SK-N-SH (cell line): ENCODE data around the gene POLR3G.

Experiments used
- CTCF ChIP-seq: fragments of 200-600 bp; sonication (generic); IDR thresholded peaks from 2 replicates; pipeline ENCODE4 v1.6.1; 2017; ENCODE audit warnings: antibody characterized with exemption, mild to moderate bottlenecking, moderate library complexity
- ELF1 ChIP-seq: IDR thresholded peaks from 2 replicates; pipeline ENCODE4 v1.4.0; 2012
- EP300 ChIP-seq, 2 experiments: IDR thresholded peaks; 2 replicates each; pipeline versions ENCODE4 v1.4.0 to v1.6.1; 2012; ENCODE audit warnings: borderline replicate concordance in 1 of 2, low read depth in 1 of 2, low read length in 1 of 2
- FOXM1 ChIP-seq: IDR thresholded peaks from 2 replicates; pipeline ENCODE4 v1.4.0; 2012; ENCODE audit warnings: low read depth, mild to moderate bottlenecking
- PBX3 ChIP-seq: IDR thresholded peaks from 2 replicates; pipeline ENCODE4; 2012
- POLR2AphosphoS5 ChIP-seq: IDR thresholded peaks from 2 replicates; pipeline ENCODE4 v1.6.1; 2012; ENCODE audit warnings: low read depth, low read length
- RCOR1 ChIP-seq: fragments of 150-350 bp; IDR thresholded peaks from 2 replicates; pipeline ENCODE4 v1.6.1; 2017; ENCODE audit warnings: antibody characterized with exemption, low read length
- TCF12 ChIP-seq: IDR thresholded peaks from 2 replicates; pipeline ENCODE4 v1.4.0; 2012

- TF ChIP-seq EP300 (IDR thresholded peaks at IDR 0.05; ENCODE audit: borderline replicate concordance in 1 of 2, low read depth in 1 of 2, low read length in 1 of 2) (no peak), CTCF (no peak), ELF1 (no peak), RCOR1 (no peak), POLR2AphosphoS5 (no peak), FOXM1 (no peak), TCF12 (no peak), PBX3 (no peak)
Observed at GRCh38 chr5:90530736-90531487, 56.2 kb downstream of the POLR3G start.
